Activated T-cell treated with anti-CD3 and anti-CD28 coated beads for 48 hours (primary cell): ENCODE measurements around the gene ADAM30.

Source experiments
- DNase-seq: peaks from one replicate; pipeline ENCODE4 v3.0.0-alpha.2; 2020; ENCODE audit warnings: low read depth

ADAM30 gene

DNA sequence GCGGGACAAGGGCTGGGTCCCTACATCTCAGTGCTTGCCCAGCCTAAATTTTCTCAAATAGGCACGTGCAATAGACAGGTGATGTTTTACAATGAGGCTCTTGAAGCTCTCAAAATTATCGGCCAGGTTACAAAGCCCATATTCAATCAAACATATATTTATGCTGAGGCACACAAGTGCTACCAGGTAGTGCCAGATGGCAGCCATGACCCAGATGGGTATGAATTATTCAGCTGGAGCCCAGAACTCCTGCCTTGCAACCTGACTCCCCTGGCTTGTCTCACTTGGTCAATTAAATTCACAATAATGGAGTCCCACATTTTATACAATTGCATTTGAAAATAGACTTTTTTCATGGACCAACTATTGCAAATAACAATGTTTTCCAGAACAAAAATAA lies 12.3 kb upstream of the ADAM30 start:
- no peak for DNase-seq

DNA sequence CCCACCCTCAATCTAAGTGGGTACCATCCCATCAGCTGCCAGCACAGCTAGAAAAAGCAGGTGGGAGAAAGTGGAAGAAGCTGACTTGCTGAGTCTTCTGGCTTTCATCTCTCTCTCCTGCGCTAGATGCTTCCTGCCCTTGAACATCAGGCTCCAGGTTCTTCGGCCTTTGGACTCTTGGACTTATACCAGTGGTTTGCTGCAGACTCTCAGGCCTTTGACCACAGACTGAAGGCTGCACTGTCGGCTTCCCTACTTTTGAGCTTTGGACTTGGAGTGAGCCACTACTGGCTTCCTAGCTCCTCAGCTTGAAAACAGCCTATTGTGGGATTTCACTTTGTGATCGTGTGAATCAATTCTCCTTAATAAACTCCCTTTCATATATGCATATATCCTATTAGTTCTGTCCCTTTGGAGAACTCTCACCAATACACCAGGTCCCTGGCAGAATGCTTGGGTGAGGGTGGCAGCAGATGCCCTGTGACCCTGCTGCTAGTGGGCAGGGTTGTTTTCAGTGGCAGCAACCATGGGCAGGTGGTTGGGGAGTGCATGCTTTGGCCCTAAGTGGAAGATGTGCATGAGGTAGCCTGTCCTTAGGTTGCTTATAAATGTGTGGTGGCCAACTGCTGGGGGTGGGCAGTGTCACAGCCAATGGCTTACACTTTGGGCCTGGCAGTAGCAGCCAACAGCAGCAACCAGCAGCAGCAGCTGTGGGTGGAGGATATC lies 10.8 kb upstream of the ADAM30 start:
- DNase-seq = no peak

DNA sequence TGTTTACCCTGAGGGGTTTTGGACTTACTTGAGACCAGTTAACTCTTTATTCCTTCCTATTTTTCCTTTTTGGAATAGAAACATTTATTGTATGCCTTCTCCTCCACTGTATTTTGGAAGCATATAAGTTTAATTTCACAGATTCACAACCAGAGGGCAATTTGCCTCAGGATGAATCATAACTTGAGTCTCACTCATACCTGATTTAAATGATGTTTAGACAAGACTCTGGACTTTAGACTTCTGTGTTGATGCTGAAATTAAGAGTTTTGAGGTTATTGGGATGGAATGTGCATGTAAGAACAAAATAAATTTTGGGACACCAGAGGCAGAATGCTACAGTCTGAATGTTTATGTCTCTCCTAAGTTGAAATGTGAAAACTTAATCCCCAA lies 7.1 kb upstream of the ADAM30 start:
- DNase-seq = no peak

DNA sequence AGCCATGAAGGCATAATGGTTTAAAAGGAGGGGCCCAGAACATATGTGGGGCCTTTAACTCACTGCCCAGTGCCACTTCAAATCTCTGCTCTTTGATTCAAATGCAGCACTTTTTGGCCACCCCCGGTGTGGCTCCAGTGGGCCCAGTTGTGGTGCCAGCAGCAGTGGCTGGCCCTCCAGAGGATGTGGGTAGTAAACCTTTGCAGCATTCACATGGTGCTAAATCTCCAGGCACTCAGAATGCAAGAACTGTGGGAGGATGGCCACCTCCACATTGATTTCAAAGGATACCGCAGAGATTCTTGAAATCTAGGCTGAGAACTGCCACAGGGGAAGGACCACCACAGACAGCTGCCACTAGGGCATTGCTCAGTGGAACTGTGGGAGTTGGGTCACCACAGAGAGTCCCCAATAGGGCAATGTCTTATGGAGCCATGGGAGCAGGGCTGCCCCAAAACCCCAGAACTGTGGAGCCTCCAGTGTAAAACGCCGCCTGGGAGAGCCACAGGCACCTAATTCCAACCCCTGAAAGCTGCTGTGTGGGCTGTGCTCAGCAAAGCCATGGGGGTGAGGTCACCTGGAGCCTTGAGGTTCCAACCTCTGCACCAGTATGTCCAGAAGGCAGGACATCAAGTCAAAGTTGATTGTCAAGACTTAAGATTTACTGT lies 6.6 kb upstream of the ADAM30 start:
- DNase-seq = no peak

DNA sequence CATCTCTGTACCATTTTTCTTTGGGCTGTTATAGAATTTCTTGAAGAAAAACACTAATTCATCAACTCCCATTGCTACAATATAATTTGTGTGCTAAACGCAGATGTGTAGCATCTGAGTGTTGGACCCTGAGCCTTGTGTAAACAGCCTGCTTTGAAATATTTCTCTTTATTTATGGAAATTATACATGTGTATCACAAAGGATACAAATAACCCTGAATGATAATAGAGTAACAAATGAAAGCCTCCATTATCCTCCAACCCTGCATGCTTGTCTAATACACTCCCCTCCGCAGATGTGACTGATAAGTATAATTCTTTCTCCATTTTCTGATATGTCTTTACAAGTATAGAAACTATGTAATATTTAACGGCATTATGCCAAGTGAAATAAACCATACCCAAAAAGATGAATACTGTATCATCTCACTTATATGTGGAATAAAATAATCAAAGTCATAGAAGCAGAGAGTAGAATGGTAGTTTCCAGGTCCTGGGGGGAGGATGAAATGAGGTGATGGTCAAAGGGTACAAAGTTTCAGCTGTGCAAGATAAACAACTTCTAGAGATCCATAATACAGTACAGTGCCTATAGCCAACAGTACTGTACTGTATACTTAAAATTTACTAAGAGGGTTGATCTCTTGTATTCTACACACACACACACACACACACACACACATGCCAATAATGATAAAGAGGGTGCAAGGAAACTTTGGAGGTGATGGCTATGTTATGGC lies 2.8 kb upstream of the ADAM30 start:
- DNase-seq = no peak

DNA sequence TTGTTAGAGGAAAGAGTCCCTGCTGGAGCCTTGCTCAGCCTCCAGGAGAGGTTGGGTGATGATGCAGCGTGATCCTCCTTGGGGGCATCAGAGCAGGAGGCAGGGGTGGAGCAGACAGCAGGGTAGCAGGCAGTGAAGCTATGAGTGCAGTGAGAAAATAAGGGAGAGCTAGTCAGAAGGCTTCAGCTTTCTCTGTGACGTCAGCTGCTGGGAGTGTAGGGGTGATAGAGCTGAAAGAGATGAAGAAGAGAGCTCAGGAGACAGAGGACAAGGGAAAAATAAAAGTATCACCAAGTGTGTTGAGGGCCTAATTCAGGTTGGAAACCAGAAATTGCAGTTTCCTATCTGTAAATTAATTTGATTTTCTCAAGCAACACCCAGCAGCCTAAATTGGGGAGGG lies 2.2 kb upstream of the ADAM30 start:
- DNase-seq = no peak

DNA sequence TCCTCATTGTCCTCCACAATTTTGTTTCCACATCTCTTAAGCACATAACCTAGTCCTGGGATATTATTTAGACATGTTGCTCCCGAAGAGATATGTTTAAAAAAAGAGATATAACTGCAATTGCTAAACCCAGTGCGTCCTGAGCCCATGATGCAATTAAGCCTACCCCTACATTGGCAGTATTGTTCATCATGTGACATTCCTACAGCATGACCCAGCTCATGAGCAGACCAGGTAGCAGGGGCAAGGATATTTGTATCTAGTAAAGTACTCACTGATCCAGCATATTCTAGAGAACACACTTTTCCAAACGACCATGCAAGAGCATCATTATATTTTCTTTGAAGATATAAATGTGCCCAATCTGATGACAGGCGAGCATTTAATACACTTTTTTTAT lies 1.2 kb downstream of the ADAM30 start:
- DNase-seq = no peak

DNA sequence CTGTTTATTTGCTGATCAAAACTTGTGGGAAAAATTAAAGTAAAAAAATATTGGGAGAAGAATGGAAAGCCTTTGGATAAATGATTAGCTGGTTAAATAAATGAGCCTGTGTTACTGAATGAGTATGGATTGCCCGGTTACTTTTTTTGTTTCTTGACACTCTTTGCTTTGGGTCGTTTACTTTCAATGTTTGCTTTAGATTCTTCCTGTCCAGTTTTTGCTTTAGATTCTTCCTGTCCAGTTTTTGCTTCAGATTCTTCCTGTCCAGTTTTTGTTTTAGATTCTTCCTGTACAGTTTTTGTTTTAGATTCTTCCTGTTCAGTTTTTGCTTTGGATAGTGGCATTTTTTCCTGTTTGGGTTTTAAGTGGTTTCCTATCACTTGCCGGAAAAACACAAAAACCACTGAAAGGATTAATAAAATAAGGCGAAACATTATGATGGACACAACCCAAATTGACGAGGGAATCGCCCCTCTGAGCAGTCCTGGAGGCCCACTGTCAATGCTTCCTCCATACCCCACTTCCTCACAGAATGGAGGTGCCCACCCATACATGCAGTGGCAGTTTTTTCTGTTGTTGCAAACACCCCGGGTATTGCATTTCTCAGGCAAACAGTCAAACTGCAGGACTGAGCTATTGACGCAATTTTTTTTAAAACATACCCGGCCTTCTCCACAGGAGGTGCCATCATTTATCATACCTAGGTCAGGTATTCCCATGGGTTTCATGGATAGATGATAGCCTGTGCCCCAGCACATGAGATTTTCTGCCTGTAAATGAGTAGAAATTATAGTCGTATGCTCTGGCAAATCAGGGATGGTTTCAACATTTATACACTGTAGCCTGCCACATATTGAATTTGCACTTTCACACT lies 2.3 kb downstream of the ADAM30 start:
- DNase-seq = no peak

DNA sequence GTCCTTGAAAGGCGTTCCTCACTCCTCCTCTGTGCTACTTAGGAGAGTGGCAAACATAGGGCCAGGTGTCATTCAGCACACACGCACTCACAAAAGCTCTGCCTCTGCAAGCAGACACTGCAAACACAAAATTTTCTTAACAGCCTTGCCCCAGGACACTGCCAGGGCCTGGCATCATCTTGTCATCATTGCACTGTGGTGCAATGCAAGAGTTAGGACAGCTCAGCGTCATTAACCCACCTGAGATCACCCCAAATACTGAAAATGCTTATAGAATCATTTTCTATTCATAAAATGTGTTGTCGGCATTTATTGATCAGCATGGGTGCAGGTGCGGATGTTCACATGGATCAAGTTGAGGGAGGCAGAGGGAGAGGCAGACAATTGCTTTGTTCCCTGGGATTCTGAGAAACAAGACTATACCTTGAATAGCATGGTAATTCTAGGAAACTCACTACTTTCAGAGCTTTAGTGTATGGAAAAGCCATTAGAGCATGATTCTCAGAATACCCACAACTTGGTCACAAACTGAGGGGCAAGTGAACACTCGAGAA lies 3.0 kb downstream of the ADAM30 start:
- no peak for DNase-seq

DNA sequence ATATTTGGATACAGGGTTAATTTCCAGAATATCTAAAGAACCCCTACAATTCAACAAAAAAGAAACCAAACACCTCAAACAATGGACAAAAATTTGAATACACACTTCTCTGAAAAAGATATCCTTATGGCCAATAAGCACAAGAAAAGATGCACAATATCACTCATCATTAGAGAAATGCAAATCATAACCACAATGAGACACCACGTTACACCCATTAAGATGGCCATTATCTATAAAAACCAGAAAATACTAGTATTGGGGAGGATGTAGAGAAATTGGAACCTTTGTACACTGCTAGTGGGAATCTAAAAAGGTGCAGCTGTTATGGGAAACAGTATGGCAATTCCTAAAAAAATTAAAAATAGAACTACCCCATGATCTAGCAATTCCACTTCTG lies 4.9 kb downstream of the ADAM30 start:
- no peak for DNase-seq

DNA sequence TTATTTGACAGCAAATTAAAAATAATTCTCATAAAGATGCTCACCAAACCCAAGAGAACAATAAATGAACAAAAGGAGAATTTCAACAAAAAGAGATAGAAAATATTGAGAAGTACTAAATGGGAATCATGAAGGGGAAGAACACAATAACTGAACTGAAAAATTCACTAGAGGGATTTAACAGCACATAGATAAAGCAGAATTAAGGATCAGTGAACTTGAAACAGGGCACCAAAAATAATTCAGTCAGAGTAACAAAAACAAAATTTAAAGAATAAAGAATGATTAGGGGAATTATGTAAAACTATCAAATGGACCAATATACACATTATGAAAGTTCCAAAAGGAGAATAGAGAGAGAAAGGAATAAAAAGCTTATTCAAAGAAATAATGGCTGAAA lies 7.8 kb downstream of the ADAM30 start:
- DNase-seq = no peak

DNA sequence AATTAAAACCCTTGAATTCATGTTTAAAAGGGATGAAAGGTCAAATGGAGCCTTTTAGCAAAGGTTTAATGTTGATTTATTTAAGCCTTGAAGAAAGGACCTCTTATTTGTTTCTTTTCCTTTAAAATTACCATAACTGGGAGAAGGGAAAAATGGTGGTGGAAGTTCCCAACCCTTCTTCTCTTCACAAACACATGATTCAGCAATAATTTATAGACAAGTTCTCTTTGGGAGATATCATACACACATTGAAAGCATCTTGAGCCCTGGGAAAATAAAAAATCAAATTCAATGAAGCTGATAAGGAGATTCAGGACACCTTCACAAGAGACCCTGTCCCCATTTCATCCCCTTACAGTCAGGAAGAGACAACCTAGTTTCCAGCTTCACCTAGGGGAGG lies 8.9 kb downstream of the ADAM30 start:
- DNase-seq = no peak

DNA sequence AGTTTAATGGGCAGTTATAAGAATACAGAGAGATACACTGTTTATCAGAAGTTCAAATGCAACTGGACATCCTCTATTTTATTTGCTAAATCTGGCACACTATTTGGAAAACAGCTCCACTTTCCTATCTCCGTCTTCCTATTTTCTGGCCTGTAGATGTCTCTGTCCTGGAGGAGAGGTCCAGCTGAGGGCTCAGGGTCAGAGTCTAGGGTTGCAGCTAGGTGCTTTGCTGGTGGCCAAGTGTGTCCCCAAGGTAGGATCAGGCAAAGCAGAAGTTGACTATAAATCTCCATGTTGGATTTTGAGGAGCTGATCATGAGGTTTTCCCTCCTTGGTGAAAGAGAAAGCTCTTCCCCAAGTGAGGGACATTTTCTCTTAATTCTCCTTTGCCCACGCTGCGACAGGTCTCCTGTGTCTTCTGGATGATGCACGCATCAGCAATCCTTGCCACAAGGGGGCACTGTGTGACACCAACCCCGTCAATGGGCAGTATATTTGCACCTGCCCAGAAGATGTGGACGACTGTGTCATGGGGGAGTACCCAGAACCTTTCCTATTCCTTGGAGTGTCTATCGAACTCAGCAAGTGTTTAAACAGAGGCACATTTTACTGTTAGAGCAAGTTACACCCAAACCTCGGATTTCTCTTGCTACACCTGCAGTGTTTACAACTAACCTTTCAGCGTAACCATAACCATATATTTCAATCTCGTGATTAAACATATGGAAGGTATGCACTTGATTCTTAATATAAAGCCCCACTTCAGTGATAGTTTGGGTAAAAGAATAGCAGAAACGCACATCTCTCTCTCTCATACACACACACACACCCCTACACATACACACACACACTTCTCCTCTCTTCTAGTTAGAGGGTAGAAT lies 10.2 kb downstream of the ADAM30 start:
- DNase-seq = peak; percentile 51

DNA sequence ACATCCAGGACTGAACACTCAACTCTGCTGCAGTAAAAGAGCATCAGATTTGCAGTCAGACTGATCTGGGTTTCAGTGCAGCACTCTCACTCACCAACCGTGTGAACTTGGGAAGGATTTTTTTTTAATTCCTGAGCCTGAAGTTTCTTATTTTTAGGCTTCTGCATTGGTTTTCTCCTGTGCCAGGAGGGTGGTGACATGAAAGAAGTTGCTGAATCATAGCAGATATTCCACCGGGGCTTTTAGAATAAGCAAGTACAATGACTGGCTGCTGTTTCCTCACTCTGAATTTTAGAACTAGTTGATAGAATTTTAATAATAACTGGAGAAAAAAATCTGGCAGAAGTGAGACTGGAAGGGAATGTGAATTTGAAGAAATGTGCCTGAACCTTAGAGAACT lies 11.6 kb downstream of the ADAM30 start:
- DNase-seq = no peak

DNA sequence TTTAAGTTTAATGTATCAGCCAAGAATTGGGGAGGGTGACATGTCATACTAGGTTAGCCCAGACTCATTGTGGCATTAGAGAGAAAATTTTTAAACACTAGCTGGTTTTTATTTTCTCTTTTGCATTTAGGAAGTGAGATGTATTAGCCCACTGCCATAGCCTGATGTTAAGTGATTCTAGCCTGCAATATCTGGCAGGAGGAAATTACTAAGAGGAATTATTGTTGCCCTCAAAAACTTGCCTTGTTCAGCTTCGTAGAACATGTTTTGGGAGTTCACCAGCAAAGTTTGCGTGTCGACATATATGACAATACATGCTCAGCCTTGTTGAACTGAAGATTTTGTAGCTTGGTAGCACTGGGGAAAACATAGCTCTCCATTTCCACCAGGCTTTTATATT lies 12.5 kb downstream of the ADAM30 start:
- DNase-seq = no peak

DNA sequence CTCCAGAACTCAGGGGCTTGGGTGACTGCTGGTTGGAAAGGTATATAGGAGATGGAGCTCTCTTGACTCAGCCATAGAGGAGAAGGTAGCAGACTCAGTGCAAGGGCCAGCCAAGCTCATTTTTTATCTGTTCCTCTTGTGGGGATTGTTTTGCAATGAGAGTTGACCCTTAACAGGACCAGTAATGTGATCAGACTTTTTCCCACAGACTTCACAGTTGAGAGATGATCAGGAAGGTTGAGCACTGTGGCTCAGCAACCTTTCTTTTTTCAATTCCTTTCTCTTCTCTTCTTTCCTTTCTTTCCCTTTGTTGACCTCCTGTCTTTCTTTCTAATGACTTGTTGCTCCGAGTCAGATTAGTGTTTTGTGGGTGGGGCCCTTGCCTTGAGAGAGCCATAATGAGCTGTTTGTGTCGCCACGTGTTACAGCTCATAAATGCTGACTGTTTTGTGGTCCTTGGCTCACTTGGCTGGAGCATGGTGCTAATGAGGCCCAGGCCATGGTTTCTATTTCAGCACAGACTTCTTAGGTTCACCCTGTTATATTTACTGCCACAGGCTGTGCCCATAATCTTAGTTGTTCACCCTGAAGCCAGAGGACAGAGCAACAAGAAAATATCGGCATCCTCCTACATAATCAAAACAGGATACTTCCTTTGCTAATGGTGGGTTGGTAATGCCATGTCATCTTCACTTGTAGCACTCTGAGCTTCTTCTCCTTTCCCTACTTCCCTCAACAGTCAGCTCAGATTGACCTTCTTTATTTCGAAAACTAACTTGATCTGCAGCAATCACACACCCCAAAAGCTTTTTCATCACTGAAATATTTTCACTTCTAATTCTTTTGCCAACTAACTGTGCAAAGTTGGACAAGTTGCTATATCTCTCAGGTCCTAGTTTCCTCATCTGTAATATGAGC lies 13.9 kb downstream of the ADAM30 start:
- DNase-seq = no peak

DNA sequence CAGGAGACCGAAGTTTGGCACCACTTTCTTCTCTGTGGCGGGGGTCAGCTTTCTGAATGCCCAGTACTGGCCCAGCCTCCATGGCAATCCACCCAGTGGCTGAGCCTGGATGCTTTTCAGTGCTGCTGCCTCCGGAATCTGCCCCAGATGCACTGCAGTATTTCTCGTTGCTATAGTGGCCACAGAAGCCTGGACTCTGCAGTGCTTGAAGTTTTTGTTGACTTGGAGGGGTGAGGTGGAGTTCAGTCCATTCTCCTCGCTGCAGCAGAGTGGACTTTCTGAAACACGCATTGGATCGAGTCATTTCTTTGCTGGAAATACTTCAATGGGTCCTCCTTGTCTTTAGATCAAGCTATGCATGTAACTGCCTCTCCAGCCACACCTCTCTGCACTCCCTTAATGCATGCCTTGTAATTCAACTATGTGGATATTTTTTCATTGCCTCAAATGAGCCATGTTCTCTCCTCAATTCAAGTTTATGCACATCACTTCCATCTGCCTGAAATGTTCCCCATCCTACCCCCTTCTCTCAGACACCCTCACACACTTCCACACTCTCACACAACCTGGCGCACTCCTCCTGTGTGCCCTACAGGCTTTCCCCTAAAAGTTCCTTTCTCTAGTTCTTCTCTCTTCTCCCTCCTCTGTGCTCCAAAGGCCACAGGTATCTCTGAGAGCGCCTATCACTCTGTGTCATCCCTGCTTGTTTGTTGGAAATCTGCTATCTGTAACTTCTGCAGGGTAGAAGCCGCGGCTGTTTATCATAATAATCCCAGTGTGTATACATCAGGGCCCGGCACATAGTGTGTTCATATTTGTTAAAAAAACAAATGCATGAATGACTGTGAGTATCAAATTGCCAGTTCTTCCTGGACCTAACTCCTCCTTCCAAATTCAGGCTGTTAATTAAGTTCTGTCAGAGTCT lies 16.5 kb downstream of the ADAM30 start:
- no peak for DNase-seq

DNA sequence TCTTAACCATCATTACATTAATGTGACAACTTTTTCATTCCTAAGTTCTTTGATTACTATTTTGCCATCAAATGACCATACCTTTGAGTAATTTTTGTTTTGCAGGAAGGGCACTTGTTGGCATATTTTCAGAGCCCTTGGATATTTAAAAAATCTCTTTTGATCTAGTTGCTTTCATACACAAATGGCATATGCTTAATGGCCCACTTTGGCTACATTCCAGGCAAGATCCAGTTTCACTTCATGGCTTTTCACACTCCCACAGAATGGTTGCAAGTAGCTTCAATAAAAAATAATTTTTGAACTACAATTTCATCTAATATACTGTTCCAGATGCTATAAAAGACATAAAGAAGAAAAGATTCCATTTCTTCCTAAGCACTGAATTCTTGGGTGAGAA lies 18.1 kb downstream of the ADAM30 start:
- no peak for DNase-seq

DNA sequence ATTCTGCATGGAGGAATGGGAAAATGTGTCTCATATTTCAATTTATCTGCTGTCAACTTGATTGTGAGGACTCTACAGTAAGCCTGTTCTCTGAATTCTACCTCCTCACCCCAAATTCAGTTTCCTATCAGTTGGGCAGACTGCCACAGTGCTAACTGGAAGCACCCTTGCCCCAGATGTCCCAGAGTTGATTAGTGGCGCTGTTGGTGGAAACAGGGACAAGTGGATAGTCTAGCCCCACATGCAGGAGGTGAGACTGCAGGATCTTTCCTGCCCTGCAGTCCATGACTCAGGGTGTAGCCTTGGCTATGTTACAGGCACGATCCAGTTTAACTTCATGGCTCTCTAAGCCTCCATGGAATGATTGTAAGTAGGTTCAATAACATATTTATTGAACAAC lies 22.1 kb downstream of the ADAM30 start:
- no peak for DNase-seq
